SK-N-SH (cell line): ENCODE results near the gene DLG2.

Source experiments
- ELF1 ChIP-seq: IDR thresholded peaks from 2 replicates; pipeline ENCODE4 v1.4.0; 2012
- USF2 ChIP-seq: fragments of 150-350 bp; IDR thresholded peaks from 2 replicates; pipeline ENCODE4 v1.6.1; 2017; ENCODE audit warnings: antibody characterized with exemption, low read length, low read depth, borderline replicate concordance
- TF ChIP-seq, protein P1 (sequence below): fragments of 200-600 bp; sonication (generic); IDR thresholded peaks from 2 replicates; pipeline ENCODE4 v1.6.1; 2017; ENCODE audit warnings: antibody characterized with exemption, mild to moderate bottlenecking, moderate library complexity

DNA sequence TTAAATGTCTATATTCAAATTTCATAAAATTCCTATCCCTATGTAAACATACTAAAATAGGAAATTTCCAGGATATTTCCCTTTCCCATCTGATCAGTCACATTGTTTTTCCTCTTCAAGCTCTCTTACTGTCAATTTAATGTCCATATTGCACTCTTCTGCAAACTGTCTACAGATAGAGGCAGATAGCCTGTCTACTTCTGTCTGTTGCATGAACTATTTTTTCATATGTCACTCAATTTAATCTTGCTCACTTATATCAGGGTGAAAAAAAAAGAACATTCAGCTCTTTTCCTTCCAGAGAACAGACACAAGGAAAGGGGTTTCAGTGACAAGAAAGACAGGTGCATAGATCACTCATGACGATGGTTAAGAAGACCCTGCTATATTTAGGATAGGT, 1327.1 kb downstream of the DLG2 start:
- TF ChIP-seq, protein P1, sequence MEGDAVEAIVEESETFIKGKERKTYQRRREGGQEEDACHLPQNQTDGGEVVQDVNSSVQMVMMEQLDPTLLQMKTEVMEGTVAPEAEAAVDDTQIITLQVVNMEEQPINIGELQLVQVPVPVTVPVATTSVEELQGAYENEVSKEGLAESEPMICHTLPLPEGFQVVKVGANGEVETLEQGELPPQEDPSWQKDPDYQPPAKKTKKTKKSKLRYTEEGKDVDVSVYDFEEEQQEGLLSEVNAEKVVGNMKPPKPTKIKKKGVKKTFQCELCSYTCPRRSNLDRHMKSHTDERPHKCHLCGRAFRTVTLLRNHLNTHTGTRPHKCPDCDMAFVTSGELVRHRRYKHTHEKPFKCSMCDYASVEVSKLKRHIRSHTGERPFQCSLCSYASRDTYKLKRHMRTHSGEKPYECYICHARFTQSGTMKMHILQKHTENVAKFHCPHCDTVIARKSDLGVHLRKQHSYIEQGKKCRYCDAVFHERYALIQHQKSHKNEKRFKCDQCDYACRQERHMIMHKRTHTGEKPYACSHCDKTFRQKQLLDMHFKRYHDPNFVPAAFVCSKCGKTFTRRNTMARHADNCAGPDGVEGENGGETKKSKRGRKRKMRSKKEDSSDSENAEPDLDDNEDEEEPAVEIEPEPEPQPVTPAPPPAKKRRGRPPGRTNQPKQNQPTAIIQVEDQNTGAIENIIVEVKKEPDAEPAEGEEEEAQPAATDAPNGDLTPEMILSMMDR = no peak
- no peak for TF ChIP-seq USF2
- TF ChIP-seq ELF1 = no peak
